H1 (cell line): ENCODE results near the gene C3. TPM values are rescaled to one million over a fixed set of nuclear protein-coding genes. Genes with fewer than 3 reads are reported as not detected.

ENCODE experiments used
- CTCF ChIA-PET: fragments of 300-600 bp; sonication (Branson Sonifier 250); formaldehyde crosslinking; loops from one replicate; lab custom pipeline; 2021; ENCODE audit not compliant: partially characterized antibody; lab: Charles Lee
- POLR2A ChIA-PET: fragments of 300-600 bp; sonication (Branson Sonifier 250); formaldehyde crosslinking; loops from one replicate; lab custom pipeline; 2021; ENCODE audit warnings: inconsistent platforms; ENCODE audit not compliant: partially characterized antibody; lab: Charles Lee
- DNase-seq, 2 experiments: peaks; one replicate each; pipeline versions ENCODE4 v3.0.0 to v3.0.0-alpha.2; 2010 to 2022; ENCODE audit warnings: low spot score in 2 of 2, low read depth in 1 of 2, mixed read lengths in 1 of 2
- FAIRE-seq: peaks from 2 replicates; lab custom pipeline; 2011; peaks lifted over from hg19 to GRCh38; lab: Jason Lieb, UNC
- H2AFZ ChIP-seq: 2 replicates; pipeline ENCODE4 v1.8.1; 2012; ENCODE audit warnings: low read length, inconsistent platforms
- H2AK5ac ChIP-seq: 2 replicates; pipeline ENCODE4 v1.6.1; 2013; ENCODE audit warnings: low read depth, low read length
- H2BK120ac ChIP-seq: replicated peaks from 2 replicates; pipeline ENCODE3; 2013; ENCODE audit warnings: low read depth, low read length, inconsistent platforms
- H2BK12ac ChIP-seq: 2 replicates; pipeline ENCODE4 v1.6.1; 2013; ENCODE audit warnings: low read depth, low read length
- H2BK15ac ChIP-seq: 2 replicates; pipeline ENCODE4 v1.6.1; 2013; ENCODE audit warnings: low read length
- H2BK20ac ChIP-seq: 2 replicates; pipeline ENCODE4 v1.6.1; 2013; ENCODE audit warnings: low read length
- H2BK5ac ChIP-seq: 2 replicates; pipeline ENCODE4 v1.6.1; 2013; ENCODE audit warnings: low read depth, low read length
- H3K14ac ChIP-seq: 2 replicates; pipeline ENCODE4 v1.6.1; 2013; ENCODE audit warnings: inconsistent platforms; ENCODE audit not compliant: insufficient read length
- H3K18ac ChIP-seq: 2 replicates; pipeline ENCODE4 v1.6.1; 2013; ENCODE audit warnings: low read length; ENCODE audit errors: extremely low read depth
- H3K23ac ChIP-seq: 2 replicates; pipeline ENCODE4 v1.6.1; 2013; ENCODE audit warnings: inconsistent platforms; ENCODE audit not compliant: insufficient read length
- H3K23me2 ChIP-seq: 2 replicates; pipeline ENCODE4 v1.6.1; 2013; ENCODE audit warnings: low read depth, low read length
- H3K27ac ChIP-seq: 2 replicates; pipeline ENCODE4 v1.6.1; 2011; ENCODE audit warnings: low read depth, low read length, inconsistent platforms
- H3K27me3 ChIP-seq, 4 experiments: replicated peaks in 1 of 4; 1 replicate in 1 of 4; 2 replicates in 3 of 4; pipeline versions ENCODE4 v1.6.1 to v1.8.1; 2011 to 2013; ENCODE audit warnings: low read length in 3 of 4, mild to moderate bottlenecking in 3 of 4, inconsistent platforms in 2 of 4, mixed read lengths in 2 of 4, moderate library complexity in 1 of 4; ENCODE audit not compliant: control insufficient read depth in 3 of 4, insufficient read depth in 3 of 4; ENCODE audit errors: extremely low read depth in 1 of 4
- H3K36me3 ChIP-seq, 4 experiments: 2 replicates each; pipeline versions ENCODE4 v1.6.1 to v1.8.1; 2011 to 2013; ENCODE audit warnings: mild to moderate bottlenecking in 4 of 4, low read length in 3 of 4, moderate library complexity in 2 of 4, control low read depth in 1 of 4, inconsistent platforms in 1 of 4; ENCODE audit not compliant: insufficient read depth in 4 of 4, control insufficient read depth in 2 of 4
- H3K4ac ChIP-seq: replicated peaks from 2 replicates; pipeline ENCODE3; 2013; ENCODE audit warnings: low read length, low read depth, mixed read lengths, inconsistent platforms; ENCODE audit not compliant: insufficient read length
- H3K4me1 ChIP-seq, 4 experiments: replicated peaks in 1 of 4; 1 replicate in 1 of 4; 2 replicates in 3 of 4; pipeline versions ENCODE4 v1.6.1 to v1.8.1; 2011 to 2013; ENCODE audit warnings: low read length in 3 of 4, inconsistent platforms in 2 of 4, mixed read lengths in 1 of 4; ENCODE audit not compliant: insufficient read depth in 4 of 4, control insufficient read depth in 3 of 4
- H3K4me2 ChIP-seq, 2 experiments: 2 replicates each; pipeline versions ENCODE4 v1.6.1 to v1.8.1; 2011 to 2013; ENCODE audit warnings: low read depth in 2 of 2, low read length in 2 of 2, control low read depth in 1 of 2, inconsistent platforms in 1 of 2, mild to moderate bottlenecking in 1 of 2; ENCODE audit not compliant: insufficient read depth in 1 of 2
- H3K4me3 ChIP-seq, 4 experiments: fragments of 200-600, 300-600 bp in 1 of 4; sonication (generic), shearing (Covaris generic), sonication (Bioruptor Twin) in 1 of 4; 2 replicates each; pipeline versions ENCODE4 v1.5.1 to v1.8.1; 2011 to 2016; ENCODE audit warnings: low read length in 4 of 4, low read depth in 3 of 4, control low read depth in 2 of 4, inconsistent platforms in 2 of 4, mild to moderate bottlenecking in 2 of 4, mixed read lengths in 1 of 4, moderate library complexity in 1 of 4; ENCODE audit not compliant: insufficient read depth in 2 of 4; ENCODE audit errors: extremely low read depth in 1 of 4
- H3K56ac ChIP-seq: replicated peaks from 2 replicates; pipeline ENCODE3; 2013; ENCODE audit warnings: low read depth, mild to moderate bottlenecking, mixed read lengths, low read length, inconsistent platforms; ENCODE audit not compliant: insufficient read length
- H3K79me1 ChIP-seq: 2 replicates; pipeline ENCODE4 v1.6.1; 2013; ENCODE audit warnings: low read depth, low read length, control low read depth
- H3K79me2 ChIP-seq, 2 experiments: 2 replicates each; pipeline versions ENCODE4 v1.6.1 to v1.8.1; 2012 to 2013; ENCODE audit warnings: low read length in 2 of 2, mild to moderate bottlenecking in 2 of 2, inconsistent platforms in 1 of 2; ENCODE audit not compliant: insufficient read depth in 2 of 2, control insufficient read depth in 1 of 2
- H3K9ac ChIP-seq, 4 experiments: replicated peaks in 1 of 4; 1 replicate in 1 of 4; 2 replicates in 3 of 4; pipeline versions ENCODE4 v1.6.1 to v1.8.1; 2011 to 2013; ENCODE audit warnings: low read depth in 3 of 4, low read length in 3 of 4, control low read depth in 2 of 4, mild to moderate bottlenecking in 2 of 4, moderate library complexity in 2 of 4, inconsistent platforms in 1 of 4; ENCODE audit errors: extremely low read depth in 1 of 4
- H3K9me3 ChIP-seq, 2 experiments: 2 replicates each; pipeline versions ENCODE4 v1.6.1 to v1.8.1; 2012 to 2013; ENCODE audit warnings: mild to moderate bottlenecking in 2 of 2, moderate library complexity in 2 of 2, control low read depth in 1 of 2, inconsistent platforms in 1 of 2, low read depth in 1 of 2, low read length in 1 of 2, mixed read lengths in 1 of 2; ENCODE audit not compliant: insufficient read depth in 2 of 2
- H4K20me1 ChIP-seq, 2 experiments: replicated peaks in 1 of 2; 2 replicates each; pipeline versions ENCODE3 to v1.8.1; 2011 to 2013; ENCODE audit warnings: inconsistent platforms in 2 of 2, low read length in 2 of 2, mild to moderate bottlenecking in 1 of 2; ENCODE audit not compliant: insufficient read depth in 2 of 2, control insufficient read depth in 1 of 2
- H4K5ac ChIP-seq: 2 replicates; pipeline ENCODE4 v1.6.1; 2013; ENCODE audit warnings: low read length, low read depth, mixed read lengths, inconsistent platforms; ENCODE audit not compliant: insufficient read length
- H4K8ac ChIP-seq: 2 replicates; pipeline ENCODE4 v1.8.0; 2013; ENCODE audit warnings: mild to moderate bottlenecking, moderate library complexity, low read length, inconsistent platforms; ENCODE audit not compliant: insufficient read depth; ENCODE audit errors: extremely low read depth
- H4K91ac ChIP-seq: replicated peaks from 2 replicates; pipeline ENCODE3; 2013; ENCODE audit warnings: low read length, mixed read lengths, inconsistent platforms; ENCODE audit not compliant: insufficient read length
- JUN ChIP-seq: IDR thresholded peaks from 2 replicates; pipeline ENCODE4 v1.6.1; 2011; ENCODE audit warnings: low read depth, mild to moderate bottlenecking, improper control_type of control experiment, low read length
- SRF ChIP-seq: IDR thresholded peaks from 2 replicates; pipeline ENCODE4 v1.6.1; 2011; ENCODE audit warnings: mild to moderate bottlenecking, low read depth, low read length, moderate library complexity
- WGBS, 2 experiments: shearing (Covaris generic) in 1 of 2; methylation state at CpG; one replicate each; pipeline versions ENCODE4 v1.1.6 to v1.1.7; 2013 to 2015; ENCODE audit warnings: low lambda C conversion rate in 2 of 2, mixed read lengths in 2 of 2, inconsistent platforms in 1 of 2, low coverage in 1 of 2, missing lambda C conversion rate in 1 of 2; ENCODE audit not compliant: insufficient replicate concordance in 2 of 2, insufficient coverage in 1 of 2, insufficient read length in 1 of 2; ENCODE audit errors: extremely low coverage in 1 of 2, missing lambda C conversion rate in 1 of 2; 5-methylcytosine and 5-hydroxymethylcytosine counted together
- polyA plus RNA-seq, 7 experiments: library from polyadenylated mRNA; depleted of rRNA in 3 of 7; stranded (reverse) in 5 of 7; unstranded in 2 of 7; fragments of >200 nt in 5 of 7; fragments of 200-250 nt in 2 of 7; gene quantifications; 1 replicate in 5 of 7; 2 replicates in 1 of 7; 4 replicates in 1 of 7; pipeline versions ENCODE4 v1.2.1 to v1.2.3, GENCODE V29; 2011 to 2013; ENCODE audit warnings: missing spikeins in 2 of 7, mixed read lengths in 2 of 7
- total RNA-seq: library from RNA; stranded (reverse); fragmentation: NEBNext Ultra II Directional; extraction: Animal tissue kit (Norgen Biotek cat#: 25700); gene quantifications from 2 replicates; pipeline ENCODE4 v1.2.1, GENCODE V29; 2021

Gene C3
- total and polyA plus RNA-seq, 2 of the 8 experiments (the other 6 are each of a cell fraction or from before 2014, with no cell fraction given) = 6.4 to 12.8 TPM

DNA sequence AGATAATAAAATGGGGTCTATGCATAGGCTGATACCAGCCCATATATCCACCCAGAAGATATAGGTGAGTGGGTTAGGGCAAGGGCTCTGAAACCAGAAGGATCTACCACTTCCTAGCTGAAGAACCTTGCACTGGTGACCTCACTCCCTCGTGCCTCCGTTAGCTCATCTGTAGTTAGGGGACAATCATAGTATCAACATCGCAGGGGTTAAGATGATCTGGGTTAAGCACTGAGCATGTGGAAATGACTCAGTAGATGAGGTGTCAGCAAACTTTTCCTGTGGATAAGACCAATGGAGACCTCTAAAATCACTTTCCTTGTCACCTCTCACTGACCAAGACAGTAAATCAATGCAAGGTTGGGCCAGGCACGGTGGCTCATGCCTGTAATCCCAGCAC lies 81.0 kb downstream of the C3 start:
- WGBS, 2 experiments = 82% methylated on average over 4 of the region's 4 CpGs; no CpG with 5 or more reads in 1 of the 2 experiments
- FAIRE-seq = no peak
- TF ChIP-seq JUN = no peak
- TF ChIP-seq SRF = no peak

More for the DNA sequence above, 81.0 kb downstream of the C3 start:
- H3K56ac ChIP-seq = no peak overlapping the region
- ChIA-PET POLR2A (interaction anchor here (0.8 kb wide), 1 partner anchor 108 kb away, joined by 3 read pairs; the partner anchor contains the start of gene TNFSF9), CTCF (interaction anchor here (0.6 to 1.2 kb wide), 3 partner anchors 89 to 364 kb away, joined by 3 read pairs; no protein-coding TSS in a partner anchor)
- H2BK5ac ChIP-seq = no peak overlapping the region
- no peaks in the 10 kb centered on the region for H3K79me1 ChIP-seq
- no peaks in the 10 kb centered on the region for H3K23me2 ChIP-seq
- no peak overlapping the region for H4K8ac ChIP-seq
- H3K27me3 ChIP-seq = no peaks in the 10 kb centered on the region
- H3K23ac ChIP-seq = no peak overlapping the region
- H2AFZ ChIP-seq = no peak overlapping the region
- H3K18ac ChIP-seq = no peak overlapping the region
- no peak overlapping the region for H2BK20ac ChIP-seq
- H3K4me1 ChIP-seq = no peaks in the 10 kb centered on the region
- no peak overlapping the region for H2BK15ac ChIP-seq
- H3K4ac ChIP-seq = no peak overlapping the region
- no peaks in the 10 kb centered on the region for H3K36me3 ChIP-seq
- no peak overlapping the region for H2BK120ac ChIP-seq
- no peak overlapping the region for H4K91ac ChIP-seq
- no peak overlapping the region for H3K9ac ChIP-seq
- no peaks in the 10 kb centered on the region for H3K79me2 ChIP-seq
- no peak overlapping the region for H2AK5ac ChIP-seq
- no peak overlapping the region for H3K4me2 ChIP-seq
- H4K20me1 ChIP-seq = no peaks in the 10 kb centered on the region
- H3K9me3 ChIP-seq = peaks cover 8 to 21% of the 10 kb centered on the region in 2 experiments; a peak in 2 of 4 replicates
- H3K27ac ChIP-seq = no peak overlapping the region
- H4K5ac ChIP-seq = no peak overlapping the region
- no peak overlapping the region for H3K4me3 ChIP-seq
- H2BK12ac ChIP-seq = no peak overlapping the region
- H3K14ac ChIP-seq = no peak overlapping the region
- no peak for DNase-seq
